HepG2 (cell line): ENCODE results near the gene FGFR2. TPM values are rescaled to one million over a fixed set of nuclear protein-coding genes. Genes with fewer than 3 reads are reported as not detected.

Source experiments
- ATAC-seq: fragments of 200-7000 bp; cut with Tn5 transposase; 3 replicates; pipeline ENCODE4 v1.9.1; 2020; ENCODE audit warnings: mild to moderate bottlenecking, moderate library complexity
- BruUV-seq: library from RNA; stranded (reverse); fragments of 400-500 nt; replicated peaks from 2 replicates; lab custom pipeline; 2021; lab: Mats Ljungman, UMichigan
- CTCF ChIA-PET: fragments of 300-600 bp; formaldehyde crosslinking; extraction: SDS; loops from one replicate; lab custom pipeline; 2021; ENCODE audit warnings: low total read pairs, inconsistent platforms, low intra/inter-chr PET ratio; lab: Yijun Ruan, JAX
- POLR2A ChIA-PET: fragments of 350-600 bp; sonication (Branson Sonifier 250); formaldehyde crosslinking; loops from one replicate; lab custom pipeline; 2020; ENCODE audit warnings: antibody characterized with exemption, inconsistent platforms; lab: Yijun Ruan, JAX
- DNase-seq: peaks from one replicate; pipeline ENCODE4 v3.0.0-alpha.2; 2015; ENCODE audit warnings: low spot score
- FAIRE-seq: peaks from 3 replicates; lab custom pipeline; 2011; peaks lifted over from hg19 to GRCh38; lab: Jason Lieb, UNC
- H2AFZ ChIP-seq: one replicate; pipeline ENCODE4 v1.6.1; 2011; ENCODE audit warnings: low read length, inconsistent platforms
- H3K27ac ChIP-seq: fragments of 300-600 bp; 3 replicates; pipeline ENCODE4 v1.8.0; 2011; ENCODE audit warnings: mixed run types, mild to moderate bottlenecking, mixed read lengths, low read length, inconsistent platforms; ENCODE audit not compliant: insufficient read depth; ENCODE audit errors: extremely low read length
- H3K27me3 ChIP-seq, 2 experiments: fragments of 200-600 bp in 1 of 2; 2 replicates in 1 of 2; 3 replicates in 1 of 2; pipeline versions ENCODE4 v1.6.0 to v1.8.0; 2011; ENCODE audit warnings: low read length in 2 of 2, mild to moderate bottlenecking in 2 of 2, moderate library complexity in 2 of 2, inconsistent platforms in 1 of 2; ENCODE audit not compliant: insufficient read depth in 2 of 2, control insufficient read depth in 1 of 2
- H3K36me3 ChIP-seq, 2 experiments: fragments of 200-600 bp in 1 of 2; replicated peaks in 1 of 2; 2 replicates in 1 of 2; 3 replicates in 1 of 2; pipeline versions ENCODE4 v1.5.1 to v1.8.0; 2011; ENCODE audit warnings: low read length in 2 of 2, inconsistent platforms in 1 of 2; ENCODE audit not compliant: insufficient read depth in 2 of 2, control insufficient read depth in 1 of 2
- H3K4me1 ChIP-seq: 2 replicates; pipeline ENCODE4 v1.5.1; 2012; ENCODE audit warnings: low read length, inconsistent platforms; ENCODE audit not compliant: insufficient read depth
- H3K4me2 ChIP-seq: 2 replicates; pipeline ENCODE4 v1.6.0; 2011; ENCODE audit warnings: low read depth, low read length, inconsistent platforms
- H3K4me3 ChIP-seq, 3 experiments: fragments of 200-600 bp in 1 of 3; sonication (generic), shearing (Covaris generic) in 1 of 3; replicated peaks in 1 of 3; 2 replicates each; pipeline ENCODE4 v1.5.1; 2011 to 2016; ENCODE audit warnings: low read length in 3 of 3, inconsistent platforms in 2 of 3, low read depth in 2 of 3, mild to moderate bottlenecking in 2 of 3, control low read depth in 1 of 3, mixed read lengths in 1 of 3; ENCODE audit not compliant: insufficient read depth in 1 of 3
- H3K79me2 ChIP-seq: one replicate; pipeline ENCODE4 v1.6.1; 2011; ENCODE audit warnings: low read length, inconsistent platforms; ENCODE audit not compliant: insufficient read depth
- H3K9ac ChIP-seq: 2 replicates; pipeline ENCODE4 v1.6.0; 2011; ENCODE audit warnings: mild to moderate bottlenecking, low read depth, low read length, inconsistent platforms; ENCODE audit not compliant: insufficient read depth
- H3K9me3 ChIP-seq: 2 replicates; pipeline ENCODE4 v1.5.1; 2012; ENCODE audit warnings: mild to moderate bottlenecking, low read length
- H4K20me1 ChIP-seq: 2 replicates; pipeline ENCODE4 v1.6.0; 2011; ENCODE audit warnings: inconsistent platforms, mild to moderate bottlenecking, low read length, moderate library complexity; ENCODE audit not compliant: insufficient read depth
- HMGA1 ChIP-seq: sonication (generic); formaldehyde crosslinking; conservative IDR thresholded peaks from 2 replicates; pipeline ENCODE4 v1.4.0; 2020; ENCODE audit warnings: missing genetic modification reagents
- HNF4A ChIP-seq: sonication (generic); formaldehyde crosslinking; IDR thresholded peaks from 2 replicates; pipeline ENCODE4 v1.4.0; 2020; ENCODE audit warnings: missing genetic modification reagents
- KAT8 ChIP-seq: IDR thresholded peaks from 2 replicates; pipeline ENCODE4 v1.6.1; 2016; ENCODE audit warnings: missing genetic modification reagents, missing compliant biosample characterization
- MIER2 ChIP-seq: IDR thresholded peaks from 2 replicates; pipeline ENCODE4 v1.6.1; 2016; ENCODE audit warnings: missing biosample characterization, missing genetic modification reagents
- STAT6 ChIP-seq: sonication (generic); formaldehyde crosslinking; IDR thresholded peaks from 2 replicates; pipeline ENCODE4 v1.4.0; 2020; ENCODE audit warnings: missing genetic modification reagents, mild to moderate bottlenecking, borderline replicate concordance
- TCF7 ChIP-seq: sonication (generic); IDR thresholded peaks from 2 replicates; pipeline ENCODE4 v1.6.1; 2016; ENCODE audit warnings: antibody characterized with exemption, low read depth
- ZNF180 ChIP-seq: sonication (generic); formaldehyde crosslinking; IDR thresholded peaks from 2 replicates; pipeline ENCODE4 v1.4.0; 2020; ENCODE audit warnings: low read depth, missing genetic modification reagents, borderline replicate concordance
- ZNF513 ChIP-seq: sonication (generic); formaldehyde crosslinking; conservative IDR thresholded peaks from 2 replicates; pipeline ENCODE4 v1.5.0; 2020; ENCODE audit warnings: missing genetic modification reagents
- ZNF619 ChIP-seq: sonication (generic); formaldehyde crosslinking; IDR thresholded peaks from 2 replicates; pipeline ENCODE4 v1.4.0; 2020; ENCODE audit warnings: mild to moderate bottlenecking, missing genetic modification reagents
- WGBS: methylation state at CpG from one replicate; pipeline ENCODE4 v1.1.6; 2017; ENCODE audit warnings: low lambda C conversion rate; 5-methylcytosine and 5-hydroxymethylcytosine counted together
- in situ Hi-C: cut with HindIII; loops from 2 replicates; pipeline ENCODE4 v1.10.0; 2017; ENCODE audit warnings: low pct_unique_long_range_greater_than_20kb; ENCODE audit not compliant: extremely low pct_ligation_motif_present
- intact Hi-C: fragments of 100-400 bp; cut with micrococcal nuclease; formaldehyde crosslinking; loops from one replicate; pipeline ENCODE4 v1.10.0; 2022; ENCODE audit not compliant: unreplicated experiment
- polyA plus RNA-seq, 8 experiments: library from polyadenylated mRNA; depleted of rRNA in 3 of 8; stranded (reverse) in 7 of 8; unstranded in 1 of 8; fragments of >200 nt; fragmentation: Illumina TruSeq in 4 of 8; extraction: Trizol in 4 of 8; gene quantifications; 2 replicates each; pipeline versions ENCODE4 v1.2.1 to v1.2.3, GENCODE V29; 2011 to 2016; ENCODE audit warnings: low read depth in 4 of 8, missing spikeins in 1 of 8, mixed read lengths in 1 of 8; ENCODE audit not compliant: insufficient read depth in 1 of 8
- total RNA-seq, 5 experiments: library from RNA; depleted of rRNA; stranded (reverse); fragments of >200 nt; fragmentation: Illumina TruSeq; extraction: Trizol; gene quantifications; 2 replicates each; pipeline ENCODE4 v1.2.3, GENCODE V29; 2016; ENCODE audit warnings: low read depth in 1 of 5
- TF ChIP-seq, protein P1 (sequence below): sonication (generic); formaldehyde crosslinking; conservative IDR thresholded peaks from 2 replicates; pipeline ENCODE4 v1.8.0; 2022; ENCODE audit warnings: missing genetic modification reagents
- TF ChIP-seq, protein P2 (sequence below): sonication (generic); formaldehyde crosslinking; IDR thresholded peaks from 2 replicates; pipeline ENCODE4 v1.5.0; 2020; ENCODE audit warnings: mild to moderate bottlenecking, missing genetic modification reagents
- TF ChIP-seq, protein P3 (sequence below): sonication (generic); formaldehyde crosslinking; IDR thresholded peaks from 2 replicates; pipeline ENCODE4 v1.5.1; 2020; ENCODE audit warnings: missing genetic modification reagents, mild to moderate bottlenecking, borderline replicate concordance
- TF ChIP-seq, protein P4 (sequence below): sonication (generic); formaldehyde crosslinking; IDR thresholded peaks from 2 replicates; pipeline ENCODE4 v1.5.1; 2020; ENCODE audit warnings: mild to moderate bottlenecking, missing genetic modification reagents, borderline replicate concordance

The FGFR2 gene
- total and polyA plus RNA-seq, 2 of the 13 experiments (the other 11 are each of a cell fraction or from before 2014, with no cell fraction given), result 1.6 to 2.6 TPM

GRCh38 chr10:121460733-121461132 lies 137.5 kb downstream of the FGFR2 start:
- no peak for FAIRE-seq
- Histone ChIP-seq H3K27me3 (peaks cover 1 to 50% of the 10 kb centered on the region in 2 experiments; a peak in 2 of 5 replicates), H3K36me3 (no peaks in the 10 kb centered on the region), H2AFZ (no peak overlapping the region)
- WGBS, result 49% methylated on average over 3 of the region's 3 CpGs
- DNase-seq, result no peak
- no peak for TF ChIP-seq STAT6 (CRISPR knock-in tag)
- no peak for TF ChIP-seq ZNF619 (CRISPR knock-in tag)
- no peak for TF ChIP-seq TCF7
- TF ChIP-seq ZNF513 (CRISPR knock-in tag), result no peak
- TF ChIP-seq HMGA1, result no peak
- TF ChIP-seq, protein P1, sequence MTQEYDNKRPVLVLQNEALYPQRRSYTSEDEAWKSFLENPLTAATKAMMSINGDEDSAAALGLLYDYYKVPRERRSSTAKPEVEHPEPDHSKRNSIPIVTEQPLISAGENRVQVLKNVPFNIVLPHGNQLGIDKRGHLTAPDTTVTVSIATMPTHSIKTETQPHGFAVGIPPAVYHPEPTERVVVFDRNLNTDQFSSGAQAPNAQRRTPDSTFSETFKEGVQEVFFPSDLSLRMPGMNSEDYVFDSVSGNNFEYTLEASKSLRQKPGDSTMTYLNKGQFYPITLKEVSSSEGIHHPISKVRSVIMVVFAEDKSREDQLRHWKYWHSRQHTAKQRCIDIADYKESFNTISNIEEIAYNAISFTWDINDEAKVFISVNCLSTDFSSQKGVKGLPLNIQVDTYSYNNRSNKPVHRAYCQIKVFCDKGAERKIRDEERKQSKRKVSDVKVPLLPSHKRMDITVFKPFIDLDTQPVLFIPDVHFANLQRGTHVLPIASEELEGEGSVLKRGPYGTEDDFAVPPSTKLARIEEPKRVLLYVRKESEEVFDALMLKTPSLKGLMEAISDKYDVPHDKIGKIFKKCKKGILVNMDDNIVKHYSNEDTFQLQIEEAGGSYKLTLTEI (CRISPR knock-in tag), result no peak
- no peak for TF ChIP-seq ZNF180 (CRISPR knock-in tag)
- TF ChIP-seq, protein P2, sequence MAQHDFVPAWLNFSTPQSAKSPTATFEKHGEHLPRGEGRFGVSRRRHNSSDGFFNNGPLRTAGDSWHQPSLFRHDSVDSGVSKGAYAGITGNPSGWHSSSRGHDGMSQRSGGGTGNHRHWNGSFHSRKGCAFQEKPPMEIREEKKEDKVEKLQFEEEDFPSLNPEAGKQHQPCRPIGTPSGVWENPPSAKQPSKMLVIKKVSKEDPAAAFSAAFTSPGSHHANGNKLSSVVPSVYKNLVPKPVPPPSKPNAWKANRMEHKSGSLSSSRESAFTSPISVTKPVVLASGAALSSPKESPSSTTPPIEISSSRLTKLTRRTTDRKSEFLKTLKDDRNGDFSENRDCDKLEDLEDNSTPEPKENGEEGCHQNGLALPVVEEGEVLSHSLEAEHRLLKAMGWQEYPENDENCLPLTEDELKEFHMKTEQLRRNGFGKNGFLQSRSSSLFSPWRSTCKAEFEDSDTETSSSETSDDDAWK (CRISPR knock-in tag), result no peak
- TF ChIP-seq, protein P3, sequence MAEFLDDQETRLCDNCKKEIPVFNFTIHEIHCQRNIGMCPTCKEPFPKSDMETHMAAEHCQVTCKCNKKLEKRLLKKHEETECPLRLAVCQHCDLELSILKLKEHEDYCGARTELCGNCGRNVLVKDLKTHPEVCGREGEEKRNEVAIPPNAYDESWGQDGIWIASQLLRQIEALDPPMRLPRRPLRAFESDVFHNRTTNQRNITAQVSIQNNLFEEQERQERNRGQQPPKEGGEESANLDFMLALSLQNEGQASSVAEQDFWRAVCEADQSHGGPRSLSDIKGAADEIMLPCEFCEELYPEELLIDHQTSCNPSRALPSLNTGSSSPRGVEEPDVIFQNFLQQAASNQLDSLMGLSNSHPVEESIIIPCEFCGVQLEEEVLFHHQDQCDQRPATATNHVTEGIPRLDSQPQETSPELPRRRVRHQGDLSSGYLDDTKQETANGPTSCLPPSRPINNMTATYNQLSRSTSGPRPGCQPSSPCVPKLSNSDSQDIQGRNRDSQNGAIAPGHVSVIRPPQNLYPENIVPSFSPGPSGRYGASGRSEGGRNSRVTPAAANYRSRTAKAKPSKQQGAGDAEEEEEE (CRISPR knock-in tag), result no peak
- no peak for TF ChIP-seq KAT8
- TF ChIP-seq MIER2 (CRISPR knock-in tag), result no peak
- TF ChIP-seq, protein P4, sequence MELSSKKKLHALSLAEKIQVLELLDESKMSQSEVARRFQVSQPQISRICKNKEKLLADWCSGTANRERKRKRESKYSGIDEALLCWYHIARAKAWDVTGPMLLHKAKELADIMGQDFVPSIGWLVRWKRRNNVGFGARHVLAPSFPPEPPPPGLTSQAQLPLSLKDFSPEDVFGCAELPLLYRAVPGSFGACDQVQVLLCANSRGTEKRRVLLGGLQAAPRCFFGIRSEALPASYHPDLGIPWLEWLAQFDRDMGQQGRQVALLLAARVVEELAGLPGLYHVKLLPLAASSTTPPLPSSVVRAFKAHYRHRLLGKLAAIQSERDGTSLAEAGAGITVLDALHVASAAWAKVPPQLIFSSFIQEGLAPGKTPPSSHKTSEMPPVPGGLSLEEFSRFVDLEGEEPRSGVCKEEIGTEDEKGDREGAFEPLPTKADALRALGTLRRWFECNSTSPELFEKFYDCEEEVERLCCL (CRISPR knock-in tag), result no peak
- no peak for TF ChIP-seq HNF4A (CRISPR knock-in tag)
- TF ChIP-seq, all 625 proteins: peak for 0
- ChIA-PET CTCF (no interaction called here), POLR2A (no interaction called here)
- H3K27ac ChIP-seq, result no peak overlapping the region
- H3K9ac ChIP-seq, result no peak overlapping the region
- no peaks in the 10 kb centered on the region for H3K79me2 ChIP-seq
- intact Hi-C loops (no loop called here), in situ Hi-C loops (no loop called here)
- BruUV-seq, result no TSS peak
- H3K9me3 ChIP-seq, result no peaks in the 10 kb centered on the region
- H3K4me2 ChIP-seq, result no peak overlapping the region
- H3K4me3 ChIP-seq, result no peak overlapping the region
- H3K4me1 ChIP-seq, result no peaks in the 10 kb centered on the region
- ATAC-seq, result no peak
- H4K20me1 ChIP-seq, result no peaks in the 10 kb centered on the region
